ENCODE data around the gene SORBS1. TPM values are rescaled to one million over a fixed set of nuclear protein-coding genes. Genes with fewer than 3 reads are reported as not detected.

SORBS1 gene
- total RNA-seq, 2 donors from 2014 or later: 465 to 617 TPM

- peak; percentile 13 to 62 for ATAC-seq
- no peak for DNase-seq
- intact Hi-C loops (cut with DNase I): no loop called here
Measured at GRCh38 chr10:95456516-95456915, 104.7 kb downstream of the SORBS1 start.

GRCh38 chr10:95454940-95455339 is 106.2 kb downstream of the SORBS1 start:
- intact Hi-C loops (cut with DNase I): no loop called here
- no peak for ATAC-seq
- no peak for DNase-seq

- intact Hi-C loops (cut with DNase I): no loop called here
- DNase-seq (no peak), ATAC-seq (no peak)
Measured at GRCh38 chr10:95454356-95454755, 106.8 kb downstream of the SORBS1 start.

- no peak for ATAC-seq
- no peak for DNase-seq
- intact Hi-C loops (cut with DNase I): no loop called here
Measured at GRCh38 chr10:95451568-95452524, 109.3 kb downstream of the SORBS1 start.

- intact Hi-C loops (cut with DNase I): no loop called here
- DNase-seq: no peak
- peak in 1 of 2 donors; percentile 42 for ATAC-seq
Measured at GRCh38 chr10:95451150-95451549, 110.0 kb downstream of the SORBS1 start.

- intact Hi-C loops (cut with DNase I): no loop called here
- no peak for DNase-seq
- ATAC-seq: no peak
Measured at GRCh38 chr10:95450188-95450587, 111.0 kb downstream of the SORBS1 start.

- peak; percentile 43 for DNase-seq
- intact Hi-C loops (cut with DNase I): no loop called here
- peak; percentile 30 to 51 for ATAC-seq
Measured at GRCh38 chr10:95447685-95448084, 113.5 kb downstream of the SORBS1 start.

GRCh38 chr10:95445837-95446486 is 115.2 kb downstream of the SORBS1 start:
- ATAC-seq: peak; percentile 58 to 69
- intact Hi-C loops (cut with DNase I): no loop called here
- peak; percentile 41 for DNase-seq

- intact Hi-C loops (cut with DNase I): no loop called here
- peak; percentile 88 to 92 for ATAC-seq
- DNase-seq: peak; percentile 85
Measured at GRCh38 chr10:95445223-95445836, 115.8 kb downstream of the SORBS1 start.

- no peak for DNase-seq
- intact Hi-C loops (cut with DNase I): no loop called here
- peak in 1 of 2 donors; percentile 9 for ATAC-seq
Measured at GRCh38 chr10:95444792-95445191, 116.4 kb downstream of the SORBS1 start.

GRCh38 chr10:95443636-95444035 is 117.5 kb downstream of the SORBS1 start:
- ATAC-seq (no peak), DNase-seq (no peak)
- intact Hi-C loops (cut with DNase I): no loop called here

GRCh38 chr10:95442341-95442740 is 118.8 kb downstream of the SORBS1 start:
- DNase-seq (no peak), ATAC-seq (no peak)
- intact Hi-C loops (cut with DNase I): no loop called here

- intact Hi-C loops (cut with DNase I): no loop called here
- DNase-seq: no peak
- no peak for ATAC-seq
Measured at GRCh38 chr10:95441547-95441923, 119.6 kb downstream of the SORBS1 start.

GRCh38 chr10:95440756-95441546 is 120.2 kb downstream of the SORBS1 start:
- intact Hi-C loops (cut with DNase I): no loop called here
- DNase-seq: no peak
- ATAC-seq: no peak

- DNase-seq (no peak), ATAC-seq (no peak)
- intact Hi-C loops (cut with DNase I): no loop called here
Measured at GRCh38 chr10:95440038-95440725, 121.0 kb downstream of the SORBS1 start.

- intact Hi-C loops (cut with DNase I): loop anchor here in 1 of 2 donors (10.0 kb wide), 1 partner anchor 126 kb away; the partner anchor contains the start of gene SORBS1
- ATAC-seq (no peak), DNase-seq (no peak)
Measured at GRCh38 chr10:95438781-95439180, 122.4 kb downstream of the SORBS1 start.

GRCh38 chr10:95437669-95438068 is 123.5 kb downstream of the SORBS1 start:
- ATAC-seq (peak; percentile 38 to 60), DNase-seq (no peak)
- intact Hi-C loops (cut with DNase I): loop anchor here in 1 of 2 donors (10.0 kb wide), 1 partner anchor 127 kb away; the partner anchor contains the start of gene SORBS1

GRCh38 chr10:95435548-95436279 is 125.5 kb downstream of the SORBS1 start:
- DNase-seq: no peak
- no peak for ATAC-seq
- intact Hi-C loops (cut with DNase I): loop anchor here in 1 of 2 donors (10.0 kb wide), 1 partner anchor 129 kb away; the partner anchor contains the start of gene SORBS1

Data from left cardiac atrium (tissue), 4 donors.